Neuronal stem cell (in vitro differentiated cells): ENCODE measurements around the gene DLGAP4.

Source experiments
- DNase-seq: peaks from one replicate; pipeline ENCODE4 v3.0.0-alpha.2; 2013; ENCODE audit warnings: low spot score
- H2AFZ ChIP-seq: one replicate; pipeline ENCODE4 v1.6.1; 2013; ENCODE audit warnings: mild to moderate bottlenecking, low read length, inconsistent platforms
- H2AK5ac ChIP-seq: 2 replicates; pipeline ENCODE4 v1.6.1; 2013; ENCODE audit warnings: low read depth, mild to moderate bottlenecking, inconsistent platforms, low read length, moderate library complexity, mixed read lengths
- H2BK120ac ChIP-seq: 2 replicates; pipeline ENCODE4 v1.6.1; 2013; ENCODE audit warnings: low read depth, mild to moderate bottlenecking, inconsistent platforms, low read length, moderate library complexity, mixed read lengths
- H2BK12ac ChIP-seq: one replicate; pipeline ENCODE4 v1.6.1; 2013; ENCODE audit warnings: low read length, inconsistent platforms
- H2BK15ac ChIP-seq: 2 replicates; pipeline ENCODE4 v1.6.1; 2013; ENCODE audit warnings: mild to moderate bottlenecking, low read length, inconsistent platforms, mixed read lengths
- H2BK5ac ChIP-seq: one replicate; pipeline ENCODE4 v1.6.1; 2013; ENCODE audit warnings: inconsistent platforms, mild to moderate bottlenecking, low read length, moderate library complexity
- H3K14ac ChIP-seq: one replicate; pipeline ENCODE4 v1.6.1; 2013; ENCODE audit warnings: low read length, inconsistent platforms
- H3K18ac ChIP-seq: 2 replicates; pipeline ENCODE4 v1.6.1; 2013; ENCODE audit warnings: low read length, inconsistent platforms
- H3K23ac ChIP-seq: 2 replicates; pipeline ENCODE4 v1.6.1; 2013; ENCODE audit warnings: low read depth, mild to moderate bottlenecking, mixed read lengths, low read length, inconsistent platforms; ENCODE audit not compliant: poor library complexity
- H3K27ac ChIP-seq: replicated peaks from 3 replicates; pipeline ENCODE4 v1.5.1; 2013; ENCODE audit warnings: low read length, inconsistent platforms
- H3K27me3 ChIP-seq, 3 experiments: 2 replicates each; pipeline ENCODE4 v1.6.1; 2013; ENCODE audit warnings: low read length in 3 of 3, mild to moderate bottlenecking in 2 of 3, inconsistent platforms in 1 of 3, low read depth in 1 of 3, mixed read lengths in 1 of 3, moderate library complexity in 1 of 3; ENCODE audit not compliant: control insufficient read depth in 3 of 3, insufficient read depth in 3 of 3
- H3K36me3 ChIP-seq, 2 donors: replicated peaks in 1 of 2; 2 replicates each; pipeline ENCODE4 v1.6.1; 2013; ENCODE audit warnings: low read length in 2 of 2; ENCODE audit not compliant: control insufficient read depth in 2 of 2, insufficient read depth in 2 of 2
- H3K4ac ChIP-seq: 2 replicates; pipeline ENCODE4 v1.6.1; 2013; ENCODE audit warnings: inconsistent platforms, mild to moderate bottlenecking, low read length, moderate library complexity
- H3K4me1 ChIP-seq, 2 donors: 1 replicate in 1 of 2; 2 replicates in 1 of 2; pipeline ENCODE4 v1.6.1; 2013; ENCODE audit warnings: low read length in 2 of 2, low read depth in 1 of 2; ENCODE audit not compliant: control insufficient read depth in 2 of 2, insufficient read depth in 1 of 2
- H3K4me2 ChIP-seq: one replicate; pipeline ENCODE4 v1.6.1; 2013; ENCODE audit warnings: mild to moderate bottlenecking, low read length, inconsistent platforms; ENCODE audit not compliant: insufficient read depth, poor library complexity, severe bottlenecking
- H3K4me3 ChIP-seq, 2 donors: 2 replicates each; pipeline ENCODE4 v1.5.1; 2013; ENCODE audit warnings: low read length in 2 of 2, mild to moderate bottlenecking in 2 of 2, inconsistent platforms in 1 of 2, moderate library complexity in 1 of 2
- H3K79me1 ChIP-seq: one replicate; pipeline ENCODE4 v1.6.1; 2013; ENCODE audit warnings: low read depth, mild to moderate bottlenecking, inconsistent platforms, low read length, moderate library complexity
- H3K9ac ChIP-seq: one replicate; pipeline ENCODE4 v1.6.1; 2013; ENCODE audit warnings: mild to moderate bottlenecking, low read depth, low read length, inconsistent platforms; ENCODE audit not compliant: poor library complexity
- H3K9me3 ChIP-seq, 2 donors: replicated peaks in 1 of 2; 2 replicates each; pipeline versions ENCODE3 to v1.6.1; 2013; ENCODE audit warnings: low read length in 2 of 2, mild to moderate bottlenecking in 2 of 2, inconsistent platforms in 1 of 2, low read depth in 1 of 2, mixed read lengths in 1 of 2, moderate library complexity in 1 of 2; ENCODE audit not compliant: control insufficient read depth in 2 of 2, insufficient read depth in 1 of 2
- H4K8ac ChIP-seq: one replicate; pipeline ENCODE4 v1.6.1; 2013; ENCODE audit warnings: low read depth, mild to moderate bottlenecking, inconsistent platforms, low read length, moderate library complexity
- H4K91ac ChIP-seq: one replicate; pipeline ENCODE4 v1.6.1; 2013; ENCODE audit warnings: low read length, low read depth, mild to moderate bottlenecking, inconsistent platforms; ENCODE audit not compliant: poor library complexity
- WGBS, 2 donors: extraction: QIAGEN DNeasy Blood & Tissue Kit; methylation state at CpG; one replicate each; pipeline ENCODE4 v1.1.7; 2013; ENCODE audit warnings: missing lambda C conversion rate in 2 of 2, mixed read lengths in 1 of 2; ENCODE audit not compliant: insufficient read length in 2 of 2, insufficient replicate concordance in 1 of 2; ENCODE audit errors: extremely low coverage in 2 of 2; 5-methylcytosine and 5-hydroxymethylcytosine counted together

The DLGAP4 gene

DNA sequence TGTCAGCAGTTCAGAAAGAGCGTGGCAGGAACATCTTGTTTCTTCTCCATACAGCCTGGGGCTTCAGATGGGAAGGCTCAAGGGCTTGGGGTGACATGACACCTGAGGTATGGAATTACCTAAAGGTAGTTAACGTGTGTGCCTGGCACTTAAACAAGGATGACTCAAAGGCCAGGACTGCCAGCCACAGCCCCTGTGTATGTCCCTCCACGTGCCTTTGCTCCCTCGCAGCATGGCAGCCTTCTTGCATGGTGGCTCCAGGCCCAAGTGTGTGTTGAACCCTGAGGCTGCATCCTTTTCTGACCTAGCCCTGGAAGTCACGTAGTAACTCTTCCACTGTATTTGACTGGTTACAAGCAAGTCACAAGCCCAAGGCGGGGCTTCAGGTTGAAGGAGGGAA, 201.6 kb downstream of the DLGAP4 start:
- no peak overlapping the region for H4K91ac ChIP-seq
- H3K9ac ChIP-seq = no peak overlapping the region
- no peak overlapping the region for H2AFZ ChIP-seq
- H2BK12ac ChIP-seq = no peak overlapping the region
- no peak overlapping the region for H3K18ac ChIP-seq
- no peak overlapping the region for H3K14ac ChIP-seq
- no peak overlapping the region for H3K4me3 ChIP-seq
- no CpG with 5 or more reads among the region's 6 CpGs for WGBS, 2 donors
- no peak overlapping the region for H2BK15ac ChIP-seq
- H4K8ac ChIP-seq = no peak overlapping the region
- H3K4me2 ChIP-seq = no peak overlapping the region
- H3K36me3 ChIP-seq = peaks cover 34 to 95% of the 10 kb centered on the region in 2 donors
- DNase-seq = no peak
- no peaks in the 10 kb centered on the region for H3K9me3 ChIP-seq
- no peak overlapping the region for H3K4ac ChIP-seq
- H2BK5ac ChIP-seq = no peak overlapping the region
- no peak overlapping the region for H3K27ac ChIP-seq
- H3K79me1 ChIP-seq = peaks cover 3% of the 10 kb centered on the region
- H3K27me3 ChIP-seq = no peaks in the 10 kb centered on the region
- no peak overlapping the region for H3K23ac ChIP-seq
- no peak overlapping the region for H2AK5ac ChIP-seq
- no peak overlapping the region for H2BK120ac ChIP-seq
- H3K4me1 ChIP-seq = no peaks in the 10 kb centered on the region

GRCh38 chr20:36519012-36519719, 213.0 kb downstream of the DLGAP4 start:
- Histone ChIP-seq H2BK12ac (no peak overlapping the region), H3K4me1 (no peaks in the 10 kb centered on the region), H3K27ac (no peak overlapping the region), H3K23ac (no peak overlapping the region), H3K36me3 (peaks cover 19 to 96% of the 10 kb centered on the region in 2 donors), H2AK5ac (no peak overlapping the region), H3K18ac (no peak overlapping the region), H4K8ac (no peak overlapping the region), H3K4me3 (no peak overlapping the region), H3K27me3 (no peaks in the 10 kb centered on the region), H3K9ac (no peak overlapping the region), H2AFZ (no peak overlapping the region), H2BK15ac (no peak overlapping the region), H4K91ac (no peak overlapping the region), H2BK120ac (no peak overlapping the region), H2BK5ac (no peak overlapping the region), H3K79me1 (peaks cover 5% of the 10 kb centered on the region), H3K14ac (no peak overlapping the region), H3K4ac (no peak overlapping the region), H3K9me3 (no peaks in the 10 kb centered on the region), H3K4me2 (no peak overlapping the region)
- no CpG with 5 or more reads among the region's 17 CpGs for WGBS, 2 donors
- DNase-seq = no peak

- no peak overlapping the region for H2BK12ac ChIP-seq
- no peak overlapping the region for H3K23ac ChIP-seq
- H3K4ac ChIP-seq = no peak overlapping the region
- H3K4me3 ChIP-seq = no peak overlapping the region
- H3K9ac ChIP-seq = no peak overlapping the region
- no CpG with 5 or more reads among the region's 2 CpGs for WGBS, 2 donors
- H2BK120ac ChIP-seq = no peak overlapping the region
- H2BK5ac ChIP-seq = no peak overlapping the region
- H2BK15ac ChIP-seq = no peak overlapping the region
- no peak overlapping the region for H4K91ac ChIP-seq
- no peak overlapping the region for H3K18ac ChIP-seq
- peaks cover 18 to 96% of the 10 kb centered on the region in 2 donors for H3K36me3 ChIP-seq
- H3K4me2 ChIP-seq = no peak overlapping the region
- H3K4me1 ChIP-seq = no peaks in the 10 kb centered on the region
- no peak overlapping the region for H4K8ac ChIP-seq
- no peak overlapping the region for H3K27ac ChIP-seq
- no peak overlapping the region for H2AK5ac ChIP-seq
- no peak for DNase-seq
- no peaks in the 10 kb centered on the region for H3K9me3 ChIP-seq
- H2AFZ ChIP-seq = no peak overlapping the region
- no peak overlapping the region for H3K14ac ChIP-seq
- no peaks in the 10 kb centered on the region for H3K27me3 ChIP-seq
- peaks cover 5% of the 10 kb centered on the region for H3K79me1 ChIP-seq
Observed at GRCh38 chr20:36519944-36520343, 213.8 kb downstream of the DLGAP4 start.

- Histone ChIP-seq H3K36me3 (peaks cover 28 to 96% of the 10 kb centered on the region in 2 donors), H3K14ac (no peak overlapping the region)
- WGBS, 2 donors = no CpG with 5 or more reads among the region's 1 CpG
Observed at GRCh38 chr20:36521526-36521925, 215.4 kb downstream of the DLGAP4 start.

More at GRCh38 chr20:36521526-36521925, 215.4 kb downstream of the DLGAP4 start:
- Histone ChIP-seq H3K4me1 (no peaks in the 10 kb centered on the region), H2AK5ac (no peak overlapping the region), H4K8ac (no peak overlapping the region), H3K27me3 (no peaks in the 10 kb centered on the region), H2AFZ (no peak overlapping the region), H3K9ac (no peak overlapping the region), H3K4me2 (no peak overlapping the region), H3K9me3 (no peaks in the 10 kb centered on the region), H3K27ac (no peak overlapping the region), H2BK12ac (no peak overlapping the region), H3K79me1 (peaks cover 5% of the 10 kb centered on the region), H2BK15ac (no peak overlapping the region), H3K23ac (no peak overlapping the region), H3K4me3 (no peak overlapping the region), H3K4ac (no peak overlapping the region), H2BK5ac (no peak overlapping the region), H2BK120ac (no peak overlapping the region), H4K91ac (no peak overlapping the region), H3K18ac (no peak overlapping the region)
- DNase-seq = no peak
